Left ventricle myocardium inferior (tissue), 1 donor: ENCODE data around the gene RNASE12. TPM values are rescaled to one million over a fixed set of nuclear protein-coding genes. Genes with fewer than 3 reads are reported as not detected.

ENCODE experiments used
- DNase-seq: peaks from one replicate; pipeline ENCODE4 v3.0.0-alpha.2; 2020
- H3K27ac ChIP-seq: fragments of 200-600 bp; replicated peaks from 2 replicates; pipeline ENCODE4 v1.8.0; 2021
- H3K27me3 ChIP-seq: fragments of 200-600 bp; 2 replicates; pipeline ENCODE4 v1.8.0; 2021; ENCODE audit warnings: low read depth
- H3K36me3 ChIP-seq: fragments of 200-600 bp; 2 replicates; pipeline ENCODE4 v1.8.0; 2021
- H3K4me1 ChIP-seq: fragments of 200-600 bp; 2 replicates; pipeline ENCODE4 v1.8.0; 2021
- H3K4me3 ChIP-seq: fragments of 200-600 bp; 2 replicates; pipeline ENCODE4 v1.8.0; 2021; ENCODE audit warnings: mild to moderate bottlenecking, moderate library complexity
- H3K9me3 ChIP-seq: fragments of 200-600 bp; replicated peaks from 2 replicates; pipeline ENCODE4 v1.8.0; 2021
- intact Hi-C: fragments of 100-400 bp; cut with micrococcal nuclease; formaldehyde crosslinking; loops from one replicate; pipeline ENCODE4 v1.11.0; 2022
- total RNA-seq: library from RNA; stranded (reverse); fragmentation: NEBNext Ultra II Directional; extraction: Animal tissue kit (Norgen Biotek cat#: 25700); gene quantifications from one replicate; pipeline ENCODE4 v1.2.1, GENCODE V29; 2021
- TF ChIP-seq, protein P1 (sequence below): fragments of 200-600 bp; IDR thresholded peaks from 2 replicates; pipeline ENCODE4 v1.8.0; 2021; ENCODE audit warnings: antibody characterized with exemption, mild to moderate bottlenecking, borderline replicate concordance
- donor health status: DM: no; HTN: yes; CAD: no; lungs with severe emphysema.

Gene RNASE12
- total RNA-seq, 1 donor from 2014 or later = not detected

- intact Hi-C loops = loop anchor here (10.0 kb wide), 1 partner anchor 143 kb away; no protein-coding TSS in a partner anchor
- no peak overlapping the region for H3K27ac ChIP-seq
- DNase-seq = no peak
- TF ChIP-seq, protein P1, sequence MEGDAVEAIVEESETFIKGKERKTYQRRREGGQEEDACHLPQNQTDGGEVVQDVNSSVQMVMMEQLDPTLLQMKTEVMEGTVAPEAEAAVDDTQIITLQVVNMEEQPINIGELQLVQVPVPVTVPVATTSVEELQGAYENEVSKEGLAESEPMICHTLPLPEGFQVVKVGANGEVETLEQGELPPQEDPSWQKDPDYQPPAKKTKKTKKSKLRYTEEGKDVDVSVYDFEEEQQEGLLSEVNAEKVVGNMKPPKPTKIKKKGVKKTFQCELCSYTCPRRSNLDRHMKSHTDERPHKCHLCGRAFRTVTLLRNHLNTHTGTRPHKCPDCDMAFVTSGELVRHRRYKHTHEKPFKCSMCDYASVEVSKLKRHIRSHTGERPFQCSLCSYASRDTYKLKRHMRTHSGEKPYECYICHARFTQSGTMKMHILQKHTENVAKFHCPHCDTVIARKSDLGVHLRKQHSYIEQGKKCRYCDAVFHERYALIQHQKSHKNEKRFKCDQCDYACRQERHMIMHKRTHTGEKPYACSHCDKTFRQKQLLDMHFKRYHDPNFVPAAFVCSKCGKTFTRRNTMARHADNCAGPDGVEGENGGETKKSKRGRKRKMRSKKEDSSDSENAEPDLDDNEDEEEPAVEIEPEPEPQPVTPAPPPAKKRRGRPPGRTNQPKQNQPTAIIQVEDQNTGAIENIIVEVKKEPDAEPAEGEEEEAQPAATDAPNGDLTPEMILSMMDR = no peak
- no peak overlapping the region for H3K4me3 ChIP-seq
- no peaks in the 10 kb centered on the region for H3K27me3 ChIP-seq
- no peaks in the 10 kb centered on the region for H3K9me3 ChIP-seq
- no peaks in the 10 kb centered on the region for H3K36me3 ChIP-seq
- H3K4me1 ChIP-seq = peaks cover 14% of the 10 kb centered on the region
Observed at GRCh38 chr14:20617138-20618003, 26.2 kb upstream of the RNASE12 start.

GRCh38 chr14:20615996-20616395, 24.8 kb upstream of the RNASE12 start:
- no peaks in the 10 kb centered on the region for H3K27me3 ChIP-seq
- TF ChIP-seq, protein P1 = no peak
- intact Hi-C loops = loop anchor here (10.0 kb wide), 1 partner anchor 141 kb away; no protein-coding TSS in a partner anchor
- peaks cover 26% of the 10 kb centered on the region for H3K4me1 ChIP-seq
- H3K36me3 ChIP-seq = no peaks in the 10 kb centered on the region
- DNase-seq = no peak
- no peaks in the 10 kb centered on the region for H3K9me3 ChIP-seq
- no peak overlapping the region for H3K4me3 ChIP-seq
- no peak overlapping the region for H3K27ac ChIP-seq

DNA sequence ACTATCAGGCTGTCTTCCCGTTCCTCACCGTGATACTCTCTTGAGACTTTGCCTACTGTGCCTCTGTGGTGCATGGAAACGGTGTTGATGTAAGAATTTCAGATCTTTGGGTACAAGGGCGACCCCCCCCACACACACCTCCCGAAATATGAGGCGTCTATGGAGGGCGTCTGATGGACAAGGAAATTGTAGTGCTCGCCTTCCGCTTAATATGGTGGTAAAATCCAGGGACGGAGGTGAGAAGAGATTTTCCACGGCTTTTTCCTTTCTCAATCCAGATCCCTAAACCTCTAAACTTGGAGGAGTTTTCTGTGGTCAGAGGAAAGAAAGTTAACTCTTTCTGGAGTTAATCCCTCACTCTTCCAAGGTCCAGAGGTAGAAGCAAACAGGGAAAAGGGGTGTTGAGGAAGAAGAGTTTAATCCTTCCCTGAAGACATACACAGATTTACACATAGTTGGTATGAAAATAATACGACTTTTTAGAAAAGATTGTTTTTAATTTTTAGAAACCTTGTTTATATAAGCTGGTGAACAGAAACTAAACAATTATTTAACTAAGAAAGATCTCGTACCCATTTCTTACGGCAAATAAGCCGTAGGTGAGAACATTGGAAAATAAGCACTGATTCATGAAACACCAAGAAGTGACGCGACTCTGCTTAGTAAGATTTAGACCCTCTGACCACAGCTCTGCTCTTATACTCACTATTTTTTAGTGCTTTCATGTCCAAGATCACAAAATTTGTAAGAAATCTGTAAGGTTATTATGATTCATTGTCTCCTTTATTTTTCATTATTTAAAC, 23.1 kb upstream of the RNASE12 start:
- no peaks in the 10 kb centered on the region for H3K9me3 ChIP-seq
- TF ChIP-seq, protein P1 = no peak

GRCh38 chr14:20613094-20614037, 22.2 kb upstream of the RNASE12 start:
- Histone ChIP-seq H3K4me1 (peaks cover 42% of the 10 kb centered on the region), H3K9me3 (no peaks in the 10 kb centered on the region), H3K27ac (peak overlapping the region; percentile 78), H3K36me3 (no peaks in the 10 kb centered on the region), H3K4me3 (peak overlapping the region; percentile 69), H3K27me3 (no peaks in the 10 kb centered on the region)
- peak; percentile 67 for DNase-seq
- TF ChIP-seq, protein P1 = peak; percentile 76
- intact Hi-C loops = loop anchor here (5.0 to 10.0 kb wide), 3 partner anchors 69 to 286 kb away; partner anchors contain the start of gene RNASE4

More for the DNA sequence above, 23.1 kb upstream of the RNASE12 start:
- Histone ChIP-seq H3K36me3 (no peaks in the 10 kb centered on the region), H3K4me1 (peaks cover 42% of the 10 kb centered on the region), H3K27me3 (no peaks in the 10 kb centered on the region), H3K4me3 (peak overlapping the region; percentile 69), H3K27ac (peak overlapping the region; percentile 78)
- DNase-seq = no peak
- intact Hi-C loops = loop anchor here (5.0 to 10.0 kb wide), 3 partner anchors 68 to 287 kb away; partner anchors contain the start of gene RNASE4
